SK-N-SH (cell line): ENCODE results near the gene OBI1. TPM values are rescaled to one million over a fixed set of nuclear protein-coding genes. Genes with fewer than 3 reads are reported as not detected.

ENCODE experiments used
- CTCF ChIA-PET: fragments of 300-600, 350-600 bp; formaldehyde crosslinking; extraction: SDS; loops from one replicate; lab custom pipeline; 2021; lab: Yijun Ruan, JAX
- POLR2A ChIA-PET: fragments of 350-600 bp; sonication (Branson Sonifier 250); formaldehyde crosslinking; extraction: SDS; loops from one replicate; lab custom pipeline; 2020; ENCODE audit warnings: antibody characterized with exemption, inconsistent platforms; lab: Yijun Ruan, JAX
- DNase-seq: peaks from one replicate; pipeline ENCODE4 v3.0.0; 2012
- H2AFZ ChIP-seq: fragments of 200-600 bp; sonication (generic); 2 replicates; pipeline ENCODE4 v1.8.1; 2016; ENCODE audit warnings: antibody characterized with exemption, mild to moderate bottlenecking, low read depth
- H3F3A ChIP-seq: fragments of 200-600 bp; sonication (generic); replicated peaks from 2 replicates; pipeline ENCODE3; 2016; ENCODE audit warnings: antibody characterized with exemption, mild to moderate bottlenecking; ENCODE audit not compliant: insufficient read depth
- H3K27ac ChIP-seq, 2 experiments: fragments of 200-500 bp in 1 of 2; fragments of 200-600 bp in 1 of 2; sonication (Bioruptor generic) in 1 of 2; sonication (generic), shearing (Covaris generic) in 1 of 2; 2 replicates each; pipeline versions ENCODE4 v1.5.1 to v1.6.1; 2014 to 2016; ENCODE audit warnings: low read depth in 2 of 2, inconsistent platforms in 1 of 2, low read length in 1 of 2, mild to moderate bottlenecking in 1 of 2, mixed read lengths in 1 of 2
- H3K27me3 ChIP-seq: fragments of 200-600 bp; sonication (generic), shearing (Covaris generic); 2 replicates; pipeline ENCODE4 v1.6.1; 2016; ENCODE audit warnings: mixed run types; ENCODE audit not compliant: insufficient read depth
- H3K36me3 ChIP-seq, 2 experiments: fragments of 200-500 bp in 1 of 2; fragments of 200-600 bp in 1 of 2; sonication (Bioruptor generic) in 1 of 2; sonication (generic) in 1 of 2; replicated peaks in 1 of 2; 2 replicates each; pipeline versions ENCODE3 to v1.5.1; 2014 to 2016; ENCODE audit warnings: low read length in 1 of 2, mild to moderate bottlenecking in 1 of 2; ENCODE audit not compliant: insufficient read depth in 2 of 2, control insufficient read depth in 1 of 2
- H3K4me1 ChIP-seq, 2 experiments: fragments of 200-500 bp in 1 of 2; fragments of 200-600 bp in 1 of 2; sonication (Bioruptor generic) in 1 of 2; sonication (generic), shearing (Covaris generic) in 1 of 2; 2 replicates each; pipeline versions ENCODE4 v1.5.1 to v1.6.1; 2014 to 2016; ENCODE audit warnings: low read depth in 1 of 2, low read length in 1 of 2, mixed run types in 1 of 2; ENCODE audit not compliant: insufficient read depth in 2 of 2, control insufficient read depth in 1 of 2
- H3K4me2 ChIP-seq: fragments of 200-600 bp; sonication (generic), shearing (Covaris generic); 2 replicates; pipeline ENCODE4 v1.6.1; 2017; ENCODE audit warnings: mixed run types
- H3K4me3 ChIP-seq, 2 experiments: fragments of 200-500 bp in 1 of 2; fragments of 200-600 bp in 1 of 2; sonication (Bioruptor generic) in 1 of 2; sonication (generic), shearing (Covaris generic) in 1 of 2; 2 replicates each; pipeline versions ENCODE4 v1.5.1 to v1.8.1; 2014 to 2016; ENCODE audit warnings: low read depth in 2 of 2, inconsistent platforms in 1 of 2, low read length in 1 of 2, mild to moderate bottlenecking in 1 of 2, mixed read lengths in 1 of 2, moderate library complexity in 1 of 2
- H3K79me2 ChIP-seq: fragments of 200-600 bp; sonication (generic); 2 replicates; pipeline ENCODE4 v1.8.1; 2017; ENCODE audit warnings: mild to moderate bottlenecking; ENCODE audit not compliant: insufficient read depth
- H3K9ac ChIP-seq: fragments of 200-600 bp; sonication (generic); 2 replicates; pipeline ENCODE4 v1.6.1; 2017; ENCODE audit warnings: mixed run types
- H3K9me2 ChIP-seq: fragments of 200-600 bp; sonication (generic); 2 replicates; pipeline ENCODE4 v1.6.1; 2017; ENCODE audit warnings: mixed run types
- H3K9me3 ChIP-seq: fragments of 200-600 bp; sonication (generic); 2 replicates; pipeline ENCODE4 v1.6.1; 2017; ENCODE audit warnings: mixed run types, mild to moderate bottlenecking, moderate library complexity
- H4K20me1 ChIP-seq: fragments of 200-600 bp; sonication (generic); 2 replicates; pipeline ENCODE4 v1.6.1; 2017; ENCODE audit warnings: mild to moderate bottlenecking, mixed run types; ENCODE audit not compliant: insufficient read depth
- FOSL2 ChIP-seq: IDR thresholded peaks from 2 replicates; pipeline ENCODE4 v1.4.0; 2012; ENCODE audit warnings: low read depth, mild to moderate bottlenecking, moderate library complexity, borderline replicate concordance
- FOXM1 ChIP-seq: IDR thresholded peaks from 2 replicates; pipeline ENCODE4 v1.4.0; 2012; ENCODE audit warnings: low read depth, mild to moderate bottlenecking
- GATA2 ChIP-seq: sonication (generic); formaldehyde crosslinking; IDR thresholded peaks from 2 replicates; pipeline ENCODE4 v1.5.0; 2020; ENCODE audit warnings: mild to moderate bottlenecking, missing genetic modification reagents
- IRF3 ChIP-seq: fragments of 150-350 bp; IDR thresholded peaks from 2 replicates; pipeline ENCODE4 v1.6.1; 2016; ENCODE audit warnings: mild to moderate bottlenecking, low read depth, low read length
- JUND ChIP-seq: IDR thresholded peaks from 2 replicates; pipeline ENCODE4 v1.4.0; 2012
- RAD21 ChIP-seq: IDR thresholded peaks from 2 replicates; pipeline ENCODE4 v1.6.1; 2012; ENCODE audit warnings: mild to moderate bottlenecking, low read length
- RCOR1 ChIP-seq: fragments of 150-350 bp; IDR thresholded peaks from 2 replicates; pipeline ENCODE4 v1.6.1; 2017; ENCODE audit warnings: antibody characterized with exemption, low read length
- REST ChIP-seq: IDR thresholded peaks from 2 replicates; pipeline ENCODE4 v1.6.1; 2012; ENCODE audit warnings: mild to moderate bottlenecking, low read depth, low read length, moderate library complexity
- SIN3A ChIP-seq: IDR thresholded peaks from 2 replicates; pipeline ENCODE4 v1.6.1; 2012; ENCODE audit warnings: low read depth, mild to moderate bottlenecking, low read length, moderate library complexity, borderline replicate concordance
- SMC3 ChIP-seq: IDR thresholded peaks from 2 replicates; pipeline ENCODE4 v1.6.1; 2012; ENCODE audit warnings: low read depth, low read length, improper control_type of control experiment
- TCF12 ChIP-seq: IDR thresholded peaks from 2 replicates; pipeline ENCODE4 v1.4.0; 2012
- ZBTB33 ChIP-seq: IDR thresholded peaks from 2 replicates; pipeline ENCODE4 v1.4.0; 2012; ENCODE audit warnings: low read depth, borderline replicate concordance
- WGBS: methylation state at CpG from one replicate; pipeline ENCODE4 v1.1.6; 2017; ENCODE audit warnings: low lambda C conversion rate; 5-methylcytosine and 5-hydroxymethylcytosine counted together
- polyA plus RNA-seq, 3 experiments: library from polyadenylated mRNA; depleted of rRNA; stranded (reverse); fragments of >200 nt; gene quantifications; 2 replicates each; pipeline ENCODE4 v1.2.3, GENCODE V29; 2012

Gene OBI1
- polyA plus RNA-seq, 1 of the 3 experiments (the other 2 are of a cell fraction) = 1.8 TPM

- no peaks in the 10 kb centered on the region for H3K9me3 ChIP-seq
- no peak overlapping the region for H2AFZ ChIP-seq
- H3K79me2 ChIP-seq = no peaks in the 10 kb centered on the region
- no peaks in the 10 kb centered on the region for H4K20me1 ChIP-seq
- H3K4me1 ChIP-seq = peaks cover 4 to 5% of the 10 kb centered on the region in 2 experiments; a peak in 3 of 4 replicates
- no peaks in the 10 kb centered on the region for H3K36me3 ChIP-seq
- H3K4me2 ChIP-seq = no peak overlapping the region
- ChIA-PET CTCF (interaction anchor here (1.6 kb wide), 1 partner anchor 11 kb away, joined by 4 read pairs; no protein-coding TSS in a partner anchor), POLR2A (no interaction called here)
- H3K27ac ChIP-seq = no peak overlapping the region
- no peaks in the 10 kb centered on the region; the same call in 1 of the 2 replicates for H3K27me3 ChIP-seq
- H3F3A ChIP-seq = peaks cover 3% of the 10 kb centered on the region
- peak; percentile 19 for DNase-seq
- H3K4me3 ChIP-seq = no peak overlapping the region
- H3K9ac ChIP-seq = no peak overlapping the region
- 9% methylated on average over 3 of the region's 3 CpGs for WGBS
- H3K9me2 ChIP-seq = no peaks in the 10 kb centered on the region
- TF ChIP-seq GATA2 = peak; percentile 52
- TF ChIP-seq JUND = no peak
- TF ChIP-seq, all 33 proteins: peak for 1
Measured at GRCh38 chr13:78700121-78700910, 41.4 kb upstream of the OBI1 start.

- ChIA-PET CTCF (interaction anchor here (1.0 to 1.1 kb wide), 2 partner anchors 10 to 290 kb away, joined by 3 to 4 read pairs; no protein-coding TSS in a partner anchor), POLR2A (no interaction called here)
- WGBS = 61% methylated on average over 2 of the region's 2 CpGs
- Histone ChIP-seq H3K9me2 (no peaks in the 10 kb centered on the region), H2AFZ (no peak overlapping the region), H3K27me3 (no peaks in the 10 kb centered on the region), H3K9ac (no peak overlapping the region), H3K27ac (no peak overlapping the region), H4K20me1 (no peaks in the 10 kb centered on the region), H3K79me2 (no peaks in the 10 kb centered on the region), H3K4me3 (no peak overlapping the region), H3F3A (no peaks in the 10 kb centered on the region), H3K9me3 (no peaks in the 10 kb centered on the region), H3K4me2 (no peak overlapping the region), H3K4me1 (no peaks in the 10 kb centered on the region), H3K36me3 (no peaks in the 10 kb centered on the region)
- TF ChIP-seq TCF12 (no peak), RAD21 (0 out of 2 replicates have a peak, but pooled peaks have one; percentile 11)
- no peak for DNase-seq
Measured at GRCh38 chr13:78689011-78689410, 30.1 kb upstream of the OBI1 start.

GRCh38 chr13:78686461-78686860 lies 27.5 kb upstream of the OBI1 start:
- H3K79me2 ChIP-seq = no peaks in the 10 kb centered on the region
- H3K4me3 ChIP-seq = no peak overlapping the region
- no peaks in the 10 kb centered on the region for H3F3A ChIP-seq
- POLR2A ChIA-PET = no interaction called here
- no peaks in the 10 kb centered on the region for H4K20me1 ChIP-seq
- 74% methylated on average over 4 of the region's 4 CpGs for WGBS
- H3K9ac ChIP-seq = no peak overlapping the region
- CTCF ChIA-PET = interaction anchor here (0.8 to 1.1 kb wide), 2 partner anchors 360 to 445 kb away, joined by 3 read pairs; no protein-coding TSS in a partner anchor
- H3K4me1 ChIP-seq = no peaks in the 10 kb centered on the region
- no peaks in the 10 kb centered on the region for H3K9me3 ChIP-seq
- no peaks in the 10 kb centered on the region for H3K36me3 ChIP-seq
- H3K9me2 ChIP-seq = no peaks in the 10 kb centered on the region
- DNase-seq = no peak
- no peaks in the 10 kb centered on the region for H3K27me3 ChIP-seq
- no peak overlapping the region for H3K27ac ChIP-seq
- no peak overlapping the region for H3K4me2 ChIP-seq
- H2AFZ ChIP-seq = no peak overlapping the region
- no peak for TF ChIP-seq FOSL2
- TF ChIP-seq SMC3 = no peak
- no peak for TF ChIP-seq RCOR1
- no peak for TF ChIP-seq SIN3A
- TF ChIP-seq ZBTB33 = no peak
- TF ChIP-seq FOXM1 = no peak
- no peak for TF ChIP-seq REST
- no peak for TF ChIP-seq IRF3
